ENCODE data around the gene PNLIP.

The PNLIP gene

DNA sequence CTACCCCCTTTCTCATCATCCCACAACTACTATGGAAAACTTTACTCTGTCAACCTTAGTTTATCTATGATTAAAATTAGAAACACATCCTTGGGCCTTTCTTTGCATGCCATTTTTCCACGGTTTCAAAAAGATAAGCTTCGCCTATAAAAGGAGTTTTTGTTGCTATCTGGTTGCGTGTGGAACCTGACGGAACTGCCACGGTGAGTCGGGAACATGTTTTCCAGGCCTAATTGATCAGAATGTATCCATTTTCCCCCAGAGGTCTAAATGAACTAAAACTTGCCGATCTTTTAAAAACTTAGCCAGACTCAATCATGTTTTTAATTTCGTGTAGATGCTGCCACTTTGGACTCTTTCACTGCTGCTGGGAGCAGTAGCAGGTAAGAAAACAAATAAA, at the start of gene PNLIP:
PNLIP (plus strand) TSS at position 176 of the 400 bp plus-strand sequence; CDS start at position 338, 162 bp downstream.
- no peak for DNase-seq (ENCODE audit: low spot score)
- FAIRE-seq = no peak

DNA sequence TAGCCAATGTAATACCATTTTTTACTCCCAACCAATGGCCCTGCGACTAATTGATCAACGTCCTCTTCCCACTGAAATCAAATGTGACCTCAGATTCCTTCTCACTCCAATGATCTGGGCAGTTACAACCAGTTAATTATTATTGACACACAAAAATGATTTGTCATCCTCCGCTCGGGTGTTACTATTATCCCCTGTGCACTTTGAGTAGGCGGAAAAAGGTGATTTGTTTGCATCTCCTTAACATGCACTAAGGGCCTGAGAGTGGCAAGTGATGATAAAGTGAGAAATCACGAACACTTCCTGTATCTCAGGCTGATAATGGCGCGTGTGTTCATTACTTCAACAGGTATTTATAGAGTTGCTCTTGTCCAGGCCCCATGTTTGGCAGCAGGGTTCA, 40.9 kb upstream of the PNLIP start:
- FAIRE-seq = no peak

DNA sequence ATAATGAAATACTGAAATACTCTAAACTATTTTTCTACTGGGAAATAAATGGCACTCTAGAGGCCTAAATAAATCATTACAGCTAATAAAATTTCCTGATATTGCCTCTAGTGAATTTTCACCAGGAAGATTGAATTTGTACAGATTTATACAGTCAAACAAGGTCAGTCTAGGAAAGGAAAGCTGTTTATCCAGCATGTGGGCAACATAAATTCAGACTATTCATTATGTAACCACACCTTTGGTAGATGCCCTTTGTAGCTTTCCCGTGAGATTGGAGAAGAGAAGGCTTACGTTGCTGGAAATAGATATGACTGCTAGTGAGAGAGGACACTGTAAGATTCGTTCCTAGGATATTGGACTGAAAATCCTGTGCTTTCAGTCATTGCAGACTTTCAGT, 35.2 kb upstream of the PNLIP start:
- DNase-seq (ENCODE audit: low spot score) = no peak

More for the DNA sequence above, 40.9 kb upstream of the PNLIP start:
- no peak for DNase-seq (ENCODE audit: low spot score)

DNA sequence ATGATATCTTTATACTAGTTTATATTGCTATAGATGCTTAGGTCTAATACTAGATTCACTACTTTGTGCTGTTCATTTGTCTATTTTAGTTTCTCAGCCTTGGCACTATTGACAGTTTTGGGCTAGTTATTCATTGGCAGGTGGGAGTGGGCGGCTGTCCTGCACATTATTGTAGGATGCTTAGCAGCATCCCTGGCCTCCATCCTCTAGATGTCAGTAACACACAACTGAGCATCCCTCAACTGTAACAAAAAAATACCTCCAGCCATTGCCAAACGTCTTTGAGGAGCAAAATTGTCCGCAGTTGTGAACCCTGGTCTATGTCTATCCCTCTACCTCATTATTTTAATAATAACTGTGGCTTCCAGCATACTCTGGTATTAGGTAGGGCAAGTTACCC, 34.4 kb upstream of the PNLIP start:
- FAIRE-seq (no peak), DNase-seq (ENCODE audit: low spot score) (no peak)

More for the DNA sequence above, 35.2 kb upstream of the PNLIP start:
- no peak for FAIRE-seq

DNA sequence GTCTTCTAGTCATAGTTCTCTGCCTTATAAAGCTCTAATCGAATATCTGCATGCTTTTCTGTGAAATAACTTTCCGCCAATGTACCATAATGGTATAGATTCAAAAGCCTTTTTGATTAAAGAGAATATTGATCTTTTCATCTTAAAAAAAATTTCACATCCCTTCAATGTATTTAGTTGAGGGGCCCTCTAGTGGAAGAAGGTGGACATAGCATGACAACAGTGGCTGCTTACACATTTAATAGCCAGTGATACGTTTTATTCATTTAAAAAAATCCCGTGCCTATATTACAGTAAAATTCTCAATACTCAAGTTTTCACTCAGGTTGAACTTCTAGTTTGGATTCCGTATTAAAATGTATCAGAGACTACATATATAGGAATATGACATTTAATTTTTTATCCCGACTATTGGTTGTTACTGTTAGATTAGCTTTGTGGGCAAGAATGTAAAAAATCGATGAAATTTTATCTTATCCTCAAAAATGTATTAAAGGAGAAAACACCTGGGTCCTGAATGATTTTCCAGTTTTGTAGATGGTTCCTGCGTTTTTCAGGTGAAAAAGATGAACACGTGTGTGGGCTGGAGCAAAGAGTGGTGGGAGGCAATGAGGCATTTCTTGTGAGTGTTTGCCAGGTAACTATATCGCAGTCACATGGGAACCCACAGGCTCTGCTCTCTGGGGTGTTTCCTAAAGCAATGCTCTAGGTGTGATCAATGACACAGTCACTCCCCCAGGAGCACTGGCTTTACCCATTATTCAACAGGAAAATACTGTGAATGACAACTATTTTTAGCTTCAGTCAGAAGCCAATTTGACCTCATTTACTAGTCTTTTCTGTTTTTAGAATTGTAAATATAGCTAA, 24.1 kb upstream of the PNLIP start:
- FAIRE-seq (no peak), DNase-seq (ENCODE audit: low spot score) (peak; percentile 29)

DNA sequence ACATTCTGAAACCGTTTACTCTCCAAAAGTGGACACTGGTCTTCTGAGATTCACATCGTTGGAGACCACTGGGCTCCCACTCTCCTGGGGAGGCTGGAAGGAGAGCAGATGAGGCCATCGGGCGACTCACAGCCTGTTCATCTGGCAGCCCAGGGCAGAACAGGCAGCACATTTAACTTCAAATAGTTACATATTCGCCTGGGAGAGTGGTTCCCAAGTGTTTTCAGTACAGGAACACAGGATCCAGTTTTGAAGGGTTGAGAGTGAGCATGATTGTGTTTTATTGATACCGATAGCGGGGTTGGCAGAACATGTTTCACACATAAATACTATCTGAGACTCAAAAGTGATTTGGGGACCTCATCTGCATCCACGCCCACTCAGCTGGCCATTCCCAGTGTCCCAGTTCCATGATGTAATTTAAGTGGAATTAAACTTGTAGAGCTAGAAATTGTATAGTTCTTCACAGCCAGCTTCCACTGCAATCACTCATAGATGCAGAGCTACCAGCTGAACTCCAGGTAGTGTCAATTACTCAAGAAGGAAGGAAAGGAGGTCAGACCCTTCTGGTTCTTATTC, 22.8 kb upstream of the PNLIP start:
- DNase-seq (ENCODE audit: low spot score) (no peak), FAIRE-seq (no peak)

DNA sequence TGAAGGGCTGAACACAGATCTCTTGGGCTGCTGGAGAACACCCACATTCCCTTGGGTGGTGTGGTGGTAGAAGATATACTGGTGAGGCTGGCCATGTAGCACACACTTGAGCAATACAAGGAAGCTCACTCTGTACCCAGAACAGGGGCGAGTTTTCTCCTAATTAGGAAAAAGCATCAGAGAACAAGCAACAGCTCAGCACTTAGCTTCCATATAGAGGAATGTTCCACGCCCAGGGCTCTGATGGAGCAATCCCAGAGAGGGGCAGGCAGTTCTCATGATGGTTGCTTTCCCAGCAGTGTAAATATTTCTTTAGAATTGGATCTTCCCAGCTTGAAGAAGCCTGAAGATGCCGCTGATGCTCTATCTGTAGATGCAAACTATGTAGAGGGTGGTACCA, 21.0 kb upstream of the PNLIP start:
- DNase-seq (ENCODE audit: low spot score) (no peak), FAIRE-seq (no peak)

DNA sequence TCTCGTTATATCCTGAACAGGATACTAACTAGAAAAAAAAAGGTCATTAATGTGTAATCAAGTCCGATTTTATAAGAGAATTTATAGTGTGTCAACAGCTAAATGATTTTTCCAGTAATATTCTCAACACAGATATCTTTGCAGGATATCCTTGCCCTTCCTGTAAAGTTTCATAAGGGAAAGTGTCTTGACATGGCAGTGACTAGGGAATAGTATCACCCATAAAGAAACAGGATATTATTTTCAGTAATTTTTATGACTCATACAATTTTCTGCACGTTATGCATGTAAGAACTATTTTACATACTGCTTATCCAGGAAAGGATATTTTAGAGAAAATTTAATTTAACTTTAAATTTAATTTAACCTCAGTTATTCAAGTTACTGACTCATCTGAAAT, 19.5 kb upstream of the PNLIP start:
- DNase-seq (ENCODE audit: low spot score) (no peak), FAIRE-seq (no peak)

DNA sequence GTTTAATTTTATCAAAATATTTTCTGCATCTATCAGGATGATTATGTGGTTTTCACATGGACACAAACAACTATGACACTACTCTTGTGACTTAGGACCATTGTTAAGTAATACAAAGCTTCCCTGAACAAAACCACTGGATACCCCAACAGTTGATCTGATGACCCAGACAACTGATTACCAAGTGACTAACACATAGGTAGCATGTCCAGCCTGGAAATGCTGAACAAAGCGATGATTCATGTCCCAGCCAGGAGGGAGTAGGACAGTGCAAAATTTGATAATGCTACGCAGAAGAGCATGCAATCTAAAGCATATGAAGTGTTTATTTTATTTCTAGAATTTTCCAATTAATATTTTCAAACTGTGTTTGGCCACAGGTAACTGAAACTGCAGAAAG, 8.9 kb upstream of the PNLIP start:
- peak; percentile 77 for FAIRE-seq
- no peak for DNase-seq (ENCODE audit: low spot score)

DNA sequence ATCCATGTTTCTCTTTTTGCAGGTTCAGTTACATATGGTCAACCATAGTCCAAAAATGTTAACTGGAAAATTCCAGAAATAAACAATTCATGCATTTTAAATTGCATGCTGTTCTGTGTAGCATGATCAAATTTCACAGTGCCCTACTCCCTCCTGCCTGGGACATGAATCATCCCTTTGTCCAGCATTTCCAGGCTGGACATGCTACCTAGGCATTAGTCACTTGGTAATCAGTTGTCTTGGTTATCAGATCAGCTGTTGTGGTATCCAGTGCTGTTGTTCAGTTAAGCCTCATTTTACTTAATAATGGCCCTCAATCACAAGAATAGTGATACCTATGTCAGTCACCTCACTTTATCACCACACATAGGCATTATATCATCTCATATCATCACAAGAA, 7.3 kb upstream of the PNLIP start:
- peak; percentile 21 for DNase-seq (ENCODE audit: low spot score)
- FAIRE-seq = peak; percentile 35

DNA sequence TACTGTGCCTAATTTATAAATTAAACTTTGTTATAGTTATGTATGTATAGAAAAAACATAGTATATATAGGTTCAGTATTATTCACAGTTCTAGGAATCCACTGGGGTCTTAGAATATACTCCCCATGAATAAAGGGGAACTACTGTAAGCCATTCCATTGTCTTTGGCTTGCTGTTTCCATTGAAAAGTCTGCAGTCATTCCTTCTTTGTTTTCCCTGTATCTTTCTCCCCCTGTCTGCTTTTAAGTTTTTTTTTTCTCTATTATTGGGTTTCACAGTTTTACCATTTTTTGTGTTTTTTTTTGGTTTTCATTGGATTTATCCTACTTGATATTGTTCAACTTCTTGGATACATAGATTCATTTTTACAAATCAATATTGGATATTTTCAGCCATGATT, 6.7 kb upstream of the PNLIP start:
- FAIRE-seq (no peak), DNase-seq (ENCODE audit: low spot score) (no peak)

DNA sequence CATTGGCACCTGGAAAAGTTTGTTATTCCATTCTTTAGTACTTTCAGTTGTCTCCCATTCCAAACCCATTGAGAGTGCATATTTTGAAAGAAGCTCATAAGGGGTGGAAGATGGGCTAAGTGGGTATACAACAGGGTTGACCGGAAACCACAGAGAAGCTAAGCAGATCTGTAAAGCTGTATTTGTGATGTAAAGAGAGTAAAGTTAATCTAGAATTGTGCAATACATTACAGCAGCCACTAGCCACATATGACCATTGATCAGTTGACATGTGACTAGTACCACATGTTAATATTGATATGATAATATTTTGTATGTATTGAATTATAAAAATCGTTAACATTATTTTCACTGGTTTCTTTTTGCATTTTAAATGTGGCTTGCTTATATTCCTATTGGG, 4.9 kb upstream of the PNLIP start:
- no peak for FAIRE-seq
- no peak for DNase-seq (ENCODE audit: low spot score)

DNA sequence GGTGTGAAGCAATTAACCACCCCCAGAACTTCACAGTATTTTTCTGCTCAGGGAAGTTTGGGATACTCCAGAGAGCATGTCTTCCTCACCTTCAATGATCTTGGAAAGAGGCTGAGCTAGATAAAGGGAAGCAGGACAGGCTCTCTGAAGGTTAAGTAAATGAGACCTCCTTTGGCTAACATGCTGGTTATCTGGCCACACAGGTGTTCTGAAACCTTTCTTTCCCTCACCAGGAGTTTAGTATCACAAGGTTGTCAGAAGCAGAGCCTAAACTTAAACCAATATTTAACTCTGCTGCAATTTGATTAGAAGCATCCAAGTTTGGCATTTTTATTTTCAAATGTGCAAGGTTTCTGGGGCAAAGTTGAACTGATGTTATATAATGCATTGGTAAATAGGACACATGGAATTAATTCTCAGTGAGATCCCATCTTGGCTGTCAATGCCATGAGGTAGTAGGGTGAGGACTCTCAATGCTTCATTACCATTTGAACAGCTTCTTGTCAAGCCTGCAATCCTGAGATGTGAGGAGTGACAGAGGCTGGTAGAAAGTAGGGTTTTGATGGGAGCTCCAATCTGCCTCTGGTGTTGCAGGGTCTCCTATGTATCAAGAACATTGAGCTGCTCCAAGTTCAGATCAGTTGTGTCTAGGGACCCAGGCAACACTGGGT, 3.6 kb upstream of the PNLIP start:
- FAIRE-seq (no peak), DNase-seq (ENCODE audit: low spot score) (no peak)

DNA sequence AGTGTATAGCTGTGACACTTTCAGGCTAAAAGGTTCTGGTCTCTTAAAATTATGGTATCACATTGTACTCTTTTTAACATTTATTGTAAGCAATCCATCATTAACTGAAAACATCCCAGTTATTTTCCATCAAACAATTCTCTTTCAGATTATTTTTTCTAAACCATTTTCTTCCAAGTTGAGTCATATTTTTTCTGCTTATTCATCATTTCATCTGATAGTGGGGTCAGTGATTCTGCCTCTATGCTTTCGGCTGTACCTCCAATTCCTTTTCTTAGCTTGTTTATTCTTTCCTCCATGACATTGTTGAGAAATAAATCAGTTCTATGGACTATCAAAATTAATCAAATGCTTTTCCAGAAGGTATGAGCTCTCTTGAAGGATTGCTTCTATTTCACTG, 609 bp upstream of the PNLIP start:
- no peak for DNase-seq (ENCODE audit: low spot score)
- FAIRE-seq = no peak

DNA sequence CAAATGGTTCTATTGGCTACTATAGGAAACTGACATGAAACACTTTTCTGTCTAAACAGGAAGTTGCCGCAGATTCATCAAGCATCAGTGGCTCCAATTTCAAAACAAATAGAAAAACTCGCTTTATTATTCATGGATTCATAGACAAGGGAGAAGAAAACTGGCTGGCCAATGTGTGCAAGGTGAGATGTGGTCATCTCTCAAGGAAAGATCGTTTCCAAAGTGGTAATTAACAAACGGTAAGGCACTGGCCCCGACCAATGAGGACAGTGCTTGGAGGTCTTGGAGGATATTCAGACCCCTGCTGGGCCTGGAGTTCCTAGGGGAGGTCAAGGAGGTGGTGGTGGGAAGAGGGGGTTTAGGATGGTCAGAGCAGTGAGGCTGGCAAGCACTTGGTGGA, 2.6 kb downstream of the PNLIP start:
- no peak for FAIRE-seq
- no peak for DNase-seq (ENCODE audit: low spot score)

DNA sequence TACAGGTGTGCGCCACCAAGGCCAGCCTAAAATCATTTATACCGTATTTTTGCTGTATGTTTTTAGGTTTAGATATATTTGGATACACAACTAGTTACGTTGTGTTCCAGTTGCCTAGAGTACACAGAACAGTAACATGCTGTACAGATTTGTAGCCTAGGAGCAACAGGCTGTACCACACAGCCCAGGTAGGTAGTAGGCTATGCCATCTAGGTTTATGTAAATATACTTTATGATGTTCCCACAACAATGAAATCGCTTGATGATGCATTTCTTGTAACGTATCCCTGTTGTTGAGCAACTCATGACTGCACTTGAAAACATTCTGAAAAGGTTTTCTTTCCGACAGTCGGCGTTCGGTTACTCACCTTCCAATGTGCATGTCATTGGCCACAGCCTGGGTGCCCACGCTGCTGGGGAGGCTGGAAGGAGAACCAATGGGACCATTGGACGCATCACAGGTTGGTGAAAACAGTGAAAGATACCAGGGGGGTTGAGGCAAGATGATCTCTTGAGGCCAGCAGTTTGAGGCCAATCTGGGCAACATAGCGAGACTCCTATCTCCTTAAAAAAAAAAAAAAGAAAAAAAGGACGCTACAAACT, 7.7 kb downstream of the PNLIP start:
- DNase-seq (ENCODE audit: low spot score) (no peak), FAIRE-seq (peak; percentile 69)

DNA sequence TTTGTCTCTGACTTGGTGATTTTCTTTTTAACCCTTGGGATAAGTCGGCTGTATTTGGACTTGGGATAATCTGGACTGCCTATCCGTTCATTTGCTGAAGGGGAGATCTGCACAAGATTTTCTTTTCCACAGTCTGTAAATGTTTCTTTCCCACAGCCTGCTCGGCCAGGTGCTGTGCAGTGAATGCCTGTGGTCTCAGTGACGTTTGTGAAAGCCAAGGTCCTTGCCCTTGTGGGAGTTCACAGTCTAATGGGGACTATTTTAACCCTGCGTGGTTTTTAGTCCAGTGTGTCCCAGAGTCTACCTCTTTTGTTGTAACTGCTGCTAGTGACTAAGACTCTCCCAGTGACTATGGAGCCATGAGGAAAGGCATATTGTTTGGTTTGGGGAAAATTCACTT, 8.9 kb downstream of the PNLIP start:
- no peak for FAIRE-seq

DNA sequence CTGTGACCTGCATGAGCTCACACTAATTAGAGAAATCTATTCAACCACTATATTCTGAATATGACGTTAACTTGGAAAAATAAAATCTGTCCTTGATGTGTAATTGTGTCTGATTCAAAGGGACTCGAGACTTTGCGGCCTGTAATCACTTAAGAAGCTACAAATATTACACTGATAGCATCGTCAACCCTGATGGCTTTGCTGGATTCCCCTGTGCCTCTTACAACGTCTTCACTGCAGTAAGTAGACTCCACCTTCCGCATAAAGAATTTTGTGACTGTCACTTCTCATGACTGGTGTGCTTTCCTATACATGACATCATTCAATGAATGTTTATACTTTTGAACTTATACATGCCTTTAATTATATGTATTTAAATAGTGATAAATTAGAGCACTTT, 10.1 kb downstream of the PNLIP start:
- DNase-seq (ENCODE audit: low spot score) (no peak), FAIRE-seq (no peak)

More for the DNA sequence above, 8.9 kb downstream of the PNLIP start:
- no peak for DNase-seq (ENCODE audit: low spot score)

DNA sequence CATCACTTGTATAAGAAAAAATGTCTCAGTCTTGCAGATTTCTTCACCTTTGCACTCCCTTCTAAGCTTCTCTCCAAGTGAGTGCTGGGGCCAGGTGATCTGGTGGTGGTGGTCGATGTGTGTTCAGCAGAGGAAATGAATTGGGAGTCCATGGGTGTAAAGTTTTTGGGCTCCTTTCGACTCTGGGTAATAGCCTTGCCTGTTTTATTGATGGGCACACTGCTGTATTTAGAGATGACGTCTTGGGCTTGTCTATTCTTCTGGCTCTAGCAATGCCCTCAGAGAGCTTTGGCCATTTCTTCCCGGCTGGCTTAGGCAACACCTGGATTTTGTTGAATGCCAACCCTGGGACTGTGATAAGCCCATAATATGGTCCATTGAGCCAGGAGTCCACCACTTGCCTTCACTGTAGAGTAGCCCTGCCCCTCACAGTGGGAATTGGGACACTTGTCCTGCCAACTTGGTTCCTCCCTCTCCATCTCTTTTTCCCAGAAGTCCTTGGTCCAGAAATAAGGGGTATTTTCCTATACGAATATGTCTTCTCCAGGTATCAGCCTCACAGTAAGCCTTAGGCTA, 11.7 kb downstream of the PNLIP start:
- DNase-seq (ENCODE audit: low spot score) (no peak), FAIRE-seq (no peak)

DNA sequence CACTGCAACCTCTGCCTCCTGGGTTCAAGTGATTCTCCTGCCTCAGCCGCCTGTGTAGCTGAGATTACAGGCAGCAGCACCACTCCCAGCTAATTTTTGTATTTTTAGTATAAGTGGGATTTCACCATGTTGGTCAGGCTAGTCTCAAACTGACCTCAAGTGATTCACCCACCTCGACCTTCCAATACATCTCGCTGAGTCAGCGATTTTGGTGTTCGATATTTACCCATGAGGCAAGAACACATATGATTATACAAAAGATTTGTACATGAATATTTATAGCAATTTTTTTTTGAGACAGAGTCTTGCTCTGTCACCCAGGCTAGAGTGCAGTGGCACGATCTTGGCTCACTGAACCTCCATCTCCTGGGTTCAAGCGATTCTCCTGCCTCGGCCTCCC, 19.8 kb downstream of the PNLIP start:
- DNase-seq (ENCODE audit: low spot score) = no peak
- no peak for FAIRE-seq

DNA sequence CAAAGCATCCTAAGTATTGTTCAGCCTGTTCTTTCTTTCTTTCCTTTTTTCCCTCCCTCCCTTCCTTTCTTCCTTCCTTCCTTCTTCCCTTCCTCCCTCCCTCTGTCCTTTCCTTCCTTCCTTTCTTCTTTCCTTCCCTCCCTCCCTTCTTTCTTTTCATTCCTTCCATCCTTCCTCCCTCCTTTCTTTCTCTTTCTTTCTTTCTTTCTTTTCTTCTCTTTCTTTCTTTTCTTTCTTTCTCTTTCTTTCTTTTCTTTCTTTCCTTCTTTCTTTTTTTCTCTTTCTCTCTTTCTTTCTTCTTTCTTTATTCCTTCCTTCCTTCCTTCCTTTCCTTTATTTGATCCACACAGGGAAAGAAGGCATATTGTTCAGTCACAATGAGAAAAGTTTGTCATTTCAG, 21.2 kb downstream of the PNLIP start:
- DNase-seq (ENCODE audit: low spot score) = no peak
- FAIRE-seq = no peak

DNA sequence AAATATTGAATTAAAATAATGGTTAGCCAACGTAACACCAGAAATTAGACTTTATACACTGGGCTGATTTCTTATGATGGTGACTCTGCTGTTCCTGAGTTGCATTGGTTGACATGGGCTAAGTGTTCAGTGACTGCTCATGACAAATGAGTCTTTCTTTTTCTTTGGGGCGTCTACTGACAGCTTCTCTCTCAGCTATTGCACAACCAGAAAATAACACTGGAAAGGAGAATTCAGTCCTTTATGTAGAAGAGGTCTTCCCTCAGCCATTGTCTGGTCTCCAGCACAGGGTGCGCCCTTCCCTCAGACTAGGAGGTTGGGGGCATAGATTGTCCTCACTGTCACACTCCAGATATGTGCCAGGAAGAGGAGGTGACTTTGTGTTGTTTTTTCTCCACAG, 21.6 kb downstream of the PNLIP start:
- DNase-seq (ENCODE audit: low spot score) = no peak
- FAIRE-seq = no peak
